Peyer's patch (tissue), 4 donors: ENCODE data around the gene ARHGAP24.

Experiments used
- CTCF ChIP-seq, 6 experiments: fragments of 450-650 bp in 4 of 6; fragments of 200-600 bp in 2 of 6; sonication (generic) in 1 of 6; IDR thresholded peaks; one replicate each; pipeline ENCODE4 v1.5.1; 2017 to 2019; ENCODE audit warnings: antibody characterized with exemption in 6 of 6, mild to moderate bottlenecking in 3 of 6, moderate library complexity in 1 of 6
- POLR2A ChIP-seq, 2 donors: fragments of 450-650 bp; IDR thresholded peaks; one replicate each; pipeline ENCODE4 v1.5.1; 2017; ENCODE audit warnings: antibody characterized with exemption in 2 of 2, mild to moderate bottlenecking in 2 of 2, moderate library complexity in 2 of 2

- no peak for TF ChIP-seq POLR2A (IDR thresholded peaks at IDR 0.05)
- no peak for TF ChIP-seq CTCF (IDR thresholded peaks at IDR 0.05)
Observed at GRCh38 chr4:85725721-85726170, 250.8 kb downstream of the ARHGAP24 start.
